Astrocyte of the cerebellum (primary cell): ENCODE measurements around the gene ZBTB46.

Experiments used
- DNase-seq: peaks from one replicate; pipeline ENCODE4 v3.0.0-alpha.2; 2011; ENCODE audit warnings: low read depth
- H3K4me3 ChIP-seq: 2 replicates; pipeline ENCODE4 v1.5.1; 2011; ENCODE audit warnings: mild to moderate bottlenecking, low read depth, low read length, moderate library complexity
- CTCF ChIP-seq: IDR thresholded peaks from 2 replicates; pipeline ENCODE4 v1.5.1; 2012; ENCODE audit warnings: low read length, low read depth, moderate library complexity, mild to moderate bottlenecking; ENCODE audit errors: missing control alignments
- in situ Hi-C: cut with HindIII; loops from 2 replicates; pipeline ENCODE4 v1.10.0; 2017; ENCODE audit warnings: low sequenced_read_pairs

The ZBTB46 gene

GRCh38 chr20:63794614-63795013, 36.5 kb downstream of the ZBTB46 start:
- no peak for DNase-seq
- H3K4me3 ChIP-seq = no peak overlapping the region
- in situ Hi-C loops = no loop called here
- no peak for TF ChIP-seq CTCF

GRCh38 chr20:63792866-63793265, 38.2 kb downstream of the ZBTB46 start:
- no peak overlapping the region for H3K4me3 ChIP-seq
- DNase-seq = no peak
- no peak for TF ChIP-seq CTCF
- in situ Hi-C loops = no loop called here

GRCh38 chr20:63791497-63792156, 39.4 kb downstream of the ZBTB46 start:
- H3K4me3 ChIP-seq = no peak overlapping the region
- DNase-seq = no peak
- TF ChIP-seq CTCF = no peak
- in situ Hi-C loops = no loop called here

- TF ChIP-seq CTCF = no peak
- in situ Hi-C loops = no loop called here
- H3K4me3 ChIP-seq = no peak overlapping the region
- DNase-seq = no peak
Observed at GRCh38 chr20:63790572-63791168, 40.4 kb downstream of the ZBTB46 start.

GRCh38 chr20:63789836-63790571, 41.1 kb downstream of the ZBTB46 start:
- no peak for DNase-seq
- in situ Hi-C loops = no loop called here
- TF ChIP-seq CTCF = no peak
- no peak overlapping the region for H3K4me3 ChIP-seq

- no peak overlapping the region for H3K4me3 ChIP-seq
- DNase-seq = no peak
- TF ChIP-seq CTCF = no peak
- in situ Hi-C loops = no loop called here
Observed at GRCh38 chr20:63787749-63788148, 43.3 kb downstream of the ZBTB46 start.
